Panc1 (cell line): ENCODE results near the gene FAM177B.

ENCODE experiments used
- CTCF ChIP-seq: fragments of 450-650 bp; IDR thresholded peaks from 2 replicates; pipeline ENCODE4 v1.5.1; 2017; ENCODE audit warnings: mild to moderate bottlenecking
- POLR2AphosphoS5 ChIP-seq: IDR thresholded peaks from 2 replicates; pipeline ENCODE4 v1.6.1; 2012; ENCODE audit warnings: mild to moderate bottlenecking, low read depth, low read length, moderate library complexity
- REST ChIP-seq, 2 experiments: IDR thresholded peaks; 2 replicates each; pipeline ENCODE4 v1.6.1; 2011 to 2012; ENCODE audit warnings: low read depth in 2 of 2, control low read depth in 1 of 2, low read length in 1 of 2, mild to moderate bottlenecking in 1 of 2, moderate library complexity in 1 of 2; ENCODE audit not compliant: insufficient read depth in 1 of 2
- TCF7L2 ChIP-seq: IDR thresholded peaks from 2 replicates; pipeline ENCODE4 v1.6.1; 2011; ENCODE audit warnings: mild to moderate bottlenecking, low read depth, low read length, inconsistent platforms

GRCh38 chr1:222691016-222691415, 46.0 kb upstream of the FAM177B start:
- no peak for TF ChIP-seq CTCF
- no peak for TF ChIP-seq POLR2AphosphoS5
- TF ChIP-seq REST (IDR thresholded peaks at IDR 0.05; ENCODE audit: insufficient read depth in 1 of 2, low read depth in 2 of 2, low read length in 1 of 2) = no peak
- no peak for TF ChIP-seq TCF7L2
